MG63 (cell line): ENCODE results near the gene ZBTB2. TPM values are rescaled to one million over a fixed set of nuclear protein-coding genes. Genes with fewer than 3 reads are reported as not detected.
"Not testable (repeated sequence)": the region's sequence is repeated elsewhere in the genome, so short reads cannot be mapped to it uniquely, and the experiment has no call there.

Source experiments
- DNase-seq: peaks from one replicate; pipeline ENCODE4 v3.0.0-alpha.2; 2020
- H3K27me3 ChIP-seq: fragments of 250-450 bp; sonication (Bioruptor Pico); 2 replicates; pipeline ENCODE4 v1.5.1; 2020; ENCODE audit warnings: mild to moderate bottlenecking, moderate library complexity
- H3K36me3 ChIP-seq: fragments of 250-450 bp; sonication (Bioruptor Pico); 2 replicates; pipeline ENCODE4 v1.5.1; 2020; ENCODE audit warnings: mild to moderate bottlenecking, moderate library complexity
- H3K4me3 ChIP-seq: fragments of 250-450 bp; sonication (Bioruptor Pico); 2 replicates; pipeline ENCODE4 v1.5.1; 2020; ENCODE audit warnings: mild to moderate bottlenecking, moderate library complexity
- H3K9me3 ChIP-seq: fragments of 250-450 bp; sonication (Bioruptor Pico); 2 replicates; pipeline ENCODE4 v1.5.1; 2020; ENCODE audit warnings: mild to moderate bottlenecking, moderate library complexity
- total RNA-seq: library from RNA; depleted of rRNA; stranded (reverse); fragments of >200 nt; shearing (Covaris generic); gene quantifications from 2 replicates; pipeline ENCODE4 v1.2.3, GENCODE V29; 2014; ENCODE audit warnings: low replicate concordance; rRNA removed

The ZBTB2 gene
- total RNA-seq, 1 experiment from 2014 or later: 23.3 TPM

- peak overlapping the region; percentile 48 for H3K4me3 ChIP-seq
- no peaks in the 10 kb centered on the region for H3K27me3 ChIP-seq
- H3K9me3 ChIP-seq: no peaks in the 10 kb centered on the region
- DNase-seq: peak; percentile 79
- H3K36me3 ChIP-seq: no peaks in the 10 kb centered on the region
Measured at GRCh38 chr6:151325075-151326050, 66.0 kb downstream of the ZBTB2 start.

- H3K4me3 ChIP-seq: no peak overlapping the region
Measured at GRCh38 chr6:151324488-151324825, 66.9 kb downstream of the ZBTB2 start.

GRCh38 chr6:151323791-151324487, 67.4 kb downstream of the ZBTB2 start:
- Histone ChIP-seq H3K9me3 (no peaks in the 10 kb centered on the region), H3K36me3 (no peaks in the 10 kb centered on the region), H3K27me3 (no peaks in the 10 kb centered on the region), H3K4me3 (no peak overlapping the region)
- peak; percentile 89 for DNase-seq

More at GRCh38 chr6:151324488-151324825, 66.9 kb downstream of the ZBTB2 start:
- H3K9me3 ChIP-seq: no peaks in the 10 kb centered on the region
- no peaks in the 10 kb centered on the region for H3K27me3 ChIP-seq
- no peak for DNase-seq
- no peaks in the 10 kb centered on the region for H3K36me3 ChIP-seq

GRCh38 chr6:151322570-151322969, 68.8 kb downstream of the ZBTB2 start:
- no peak for DNase-seq
- Histone ChIP-seq H3K27me3 (no peaks in the 10 kb centered on the region), H3K36me3 (no peaks in the 10 kb centered on the region), H3K9me3 (no peaks in the 10 kb centered on the region), H3K4me3 (no peak overlapping the region)

GRCh38 chr6:151321438-151321837, 69.9 kb downstream of the ZBTB2 start:
- Histone ChIP-seq H3K36me3 (no peaks in the 10 kb centered on the region), H3K9me3 (no peaks in the 10 kb centered on the region), H3K4me3 (no peak overlapping the region), H3K27me3 (no peaks in the 10 kb centered on the region)
- no peak for DNase-seq

- Histone ChIP-seq H3K36me3 (no peaks in the 10 kb centered on the region), H3K27me3 (no peaks in the 10 kb centered on the region), H3K4me3 (no peak overlapping the region), H3K9me3 (no peaks in the 10 kb centered on the region)
- DNase-seq: no peak
Measured at GRCh38 chr6:151320140-151320539, 71.2 kb downstream of the ZBTB2 start.

- Histone ChIP-seq H3K36me3 (no peaks in the 10 kb centered on the region), H3K27me3 (no peaks in the 10 kb centered on the region), H3K9me3 (no peaks in the 10 kb centered on the region), H3K4me3 (no peak overlapping the region)
- no peak for DNase-seq
Measured at GRCh38 chr6:151317995-151318365, 73.4 kb downstream of the ZBTB2 start.

GRCh38 chr6:151317103-151317994, 74.0 kb downstream of the ZBTB2 start:
- Histone ChIP-seq H3K36me3 (no peaks in the 10 kb centered on the region), H3K27me3 (no peaks in the 10 kb centered on the region), H3K9me3 (no peaks in the 10 kb centered on the region), H3K4me3 (no peak overlapping the region)
- peak; percentile 12 for DNase-seq

- H3K9me3 ChIP-seq, H3K4me3 ChIP-seq, H3K36me3 ChIP-seq, H3K27me3 ChIP-seq, DNase-seq: not testable (repeated sequence)
Measured at GRCh38 chr6:151315661-151316060, 75.7 kb downstream of the ZBTB2 start.

Other genes starting within 250 kb of the ZBTB2 start
- gene AKAP12, start 151.6 kb downstream of the ZBTB2 start, total RNA-seq: 5.7 and 7.9 TPM in 2 replicates
- gene RMND1, start 60.6 kb upstream of the ZBTB2 start, total RNA-seq: 19.2 and 23.5 TPM in 2 replicates
- gene CCDC170, start 102.5 kb upstream of the ZBTB2 start, total RNA-seq: not detected in 2 replicates